Measurements from ENCODE around the gene SLC38A8. TPM values are rescaled to one million over a fixed set of nuclear protein-coding genes. Genes with fewer than 3 reads are reported as not detected.

SLC38A8 gene
- total RNA-seq, 6 donors from 2014 or later, result not detected

- DNase-seq, result no peak
- no peaks in the 10 kb centered on the region for H3K27me3 ChIP-seq
- WGBS, 2 donors, result 91 to 93% methylated on average over 3 of the region's 3 CpGs
- H3K4me1 ChIP-seq, result peaks cover 0 to 3% (median 0%) of the 10 kb centered on the region in 4 donors
- no peak overlapping the region for H3K27ac ChIP-seq
- no peak overlapping the region for H3K4me3 ChIP-seq
- TF ChIP-seq CTCF (IDR thresholded peaks at IDR 0.05) (no peak), POLR2AphosphoS5 (IDR thresholded peaks at IDR 0.05) (no peak), POLR2A (IDR thresholded peaks at IDR 0.05) (no peak), EP300 (IDR thresholded peaks at IDR 0.05) (no peak)
- H3K9me3 ChIP-seq, result no peaks in the 10 kb centered on the region
- peak in 1 of 2 donors; percentile 11 for ATAC-seq (ENCODE audit: low FRiP score in 2 of 2)
- peaks cover 20 to 90% (median 62%) of the 10 kb centered on the region in 4 donors for H3K36me3 ChIP-seq
Measured at GRCh38 chr16:84074721-84075120, 32.1 kb upstream of the SLC38A8 start.

DNA sequence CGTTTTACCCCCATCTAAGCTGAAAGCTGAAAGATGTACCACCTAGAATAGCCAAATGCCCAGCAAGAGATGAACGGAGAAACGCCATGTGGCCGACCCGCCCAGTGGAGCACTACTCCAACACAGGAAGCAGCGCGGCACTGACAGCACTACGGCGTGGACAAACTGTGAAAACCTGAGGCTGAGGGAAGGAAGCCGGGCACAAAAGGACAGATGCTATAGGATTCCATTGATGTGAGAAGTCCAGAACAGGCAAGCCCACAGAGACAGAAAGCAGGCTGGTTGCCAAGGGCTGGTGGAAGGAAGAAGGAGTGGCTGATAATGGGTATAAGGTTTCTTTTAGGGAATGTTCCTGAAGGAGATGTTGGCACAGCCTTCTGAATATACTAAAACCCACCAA is 29.4 kb upstream of the SLC38A8 start:
- 64 to 74% methylated on average over 10 of the region's 10 CpGs for WGBS, 2 donors
- Histone ChIP-seq H3K27me3 (no peaks in the 10 kb centered on the region), H3K36me3 (peaks cover 47 to 96% (median 77%) of the 10 kb centered on the region in 4 donors), H3K9me3 (no peaks in the 10 kb centered on the region), H3K4me1 (peaks cover 0 to 3% (median 0%) of the 10 kb centered on the region in 4 donors), H3K27ac (no peak overlapping the region), H3K4me3 (no peak overlapping the region)
- ATAC-seq (ENCODE audit: low FRiP score in 2 of 2), result no peak
- no peak for DNase-seq
- TF ChIP-seq CTCF (IDR thresholded peaks at IDR 0.05) (no peak), POLR2AphosphoS5 (IDR thresholded peaks at IDR 0.05) (no peak), POLR2A (IDR thresholded peaks at IDR 0.05) (no peak), EP300 (IDR thresholded peaks at IDR 0.05) (no peak)

GRCh38 chr16:84071121-84071520 is 28.5 kb upstream of the SLC38A8 start:
- no peak for DNase-seq
- no peak for TF ChIP-seq CTCF (IDR thresholded peaks at IDR 0.05)
- no peak for TF ChIP-seq POLR2A (IDR thresholded peaks at IDR 0.05)
- no peak for TF ChIP-seq POLR2AphosphoS5 (IDR thresholded peaks at IDR 0.05)
- no peak for TF ChIP-seq EP300 (IDR thresholded peaks at IDR 0.05)

GRCh38 chr16:84069540-84069939 is 26.9 kb upstream of the SLC38A8 start:
- TF ChIP-seq POLR2A (IDR thresholded peaks at IDR 0.05) (no peak), EP300 (IDR thresholded peaks at IDR 0.05) (no peak), CTCF (IDR thresholded peaks at IDR 0.05) (no peak), POLR2AphosphoS5 (IDR thresholded peaks at IDR 0.05) (no peak)
- ATAC-seq (ENCODE audit: low FRiP score in 2 of 2) (peak; percentile 24 to 31), DNase-seq (no peak)
- no peaks in the 10 kb centered on the region for H3K27me3 ChIP-seq
- peaks cover 0 to 3% (median 0%) of the 10 kb centered on the region in 4 donors for H3K4me1 ChIP-seq
- H3K4me3 ChIP-seq, result no peak overlapping the region
- peak overlapping the region in 1 of 4 donors; percentile 0 for H3K27ac ChIP-seq
- 72 to 85% methylated on average over 6 of the region's 6 CpGs for WGBS, 2 donors
- no peaks in the 10 kb centered on the region for H3K9me3 ChIP-seq
- H3K36me3 ChIP-seq, result peaks cover 40 to 97% (median 79%) of the 10 kb centered on the region in 4 donors

More at GRCh38 chr16:84071121-84071520, 28.5 kb upstream of the SLC38A8 start:
- 88 to 91% methylated on average over 8 of the region's 8 CpGs for WGBS, 2 donors
- no peaks in the 10 kb centered on the region for H3K9me3 ChIP-seq
- H3K36me3 ChIP-seq, result peaks cover 48 to 96% (median 86%) of the 10 kb centered on the region in 4 donors
- peaks cover 0 to 3% (median 0%) of the 10 kb centered on the region in 4 donors for H3K4me1 ChIP-seq
- no peaks in the 10 kb centered on the region for H3K27me3 ChIP-seq
- no peak overlapping the region for H3K27ac ChIP-seq
- ATAC-seq (ENCODE audit: low FRiP score in 2 of 2), result no peak
- no peak overlapping the region for H3K4me3 ChIP-seq
